ENCODE measurements around the gene PCNX3. TPM values are rescaled to one million over a fixed set of nuclear protein-coding genes. Genes with fewer than 3 reads are reported as not detected.

Gene PCNX3
- total RNA-seq, 1 donor from 2014 or later = 32.4 TPM

GRCh38 chr11:65611758-65612603 is 3.6 kb upstream of the PCNX3 start:
- intact Hi-C loops (cut with DNase I) = no loop called here
- ATAC-seq = no peak
- Histone ChIP-seq H3K27me3 (ENCODE audit: low read depth) (no peaks in the 10 kb centered on the region), H3K36me3 (peaks cover 48% of the 10 kb centered on the region), H3K27ac (peak overlapping the region; percentile 95), H3K4me1 (peaks cover 67% of the 10 kb centered on the region), H3K4me3 (peak overlapping the region; percentile 95), H3K9me3 (no peaks in the 10 kb centered on the region)
- DNase-seq = no peak
- TF ChIP-seq CTCF (IDR thresholded peaks at IDR 0.05) = no peak

- TF ChIP-seq CTCF (IDR thresholded peaks at IDR 0.05) = no peak
- ATAC-seq (no peak), DNase-seq (no peak)
- H3K9me3 ChIP-seq = no peaks in the 10 kb centered on the region
- peak overlapping the region; percentile 95 for H3K4me3 ChIP-seq
- peaks cover 46% of the 10 kb centered on the region for H3K36me3 ChIP-seq
- H3K27me3 ChIP-seq (ENCODE audit: low read depth) = no peaks in the 10 kb centered on the region
- intact Hi-C loops (cut with DNase I) = no loop called here
- peak overlapping the region; percentile 95 for H3K27ac ChIP-seq
- H3K4me1 ChIP-seq = peaks cover 69% of the 10 kb centered on the region
Measured at GRCh38 chr11:65612691-65613090, 2.9 kb upstream of the PCNX3 start.

- Histone ChIP-seq H3K4me1 (peaks cover 65% of the 10 kb centered on the region), H3K36me3 (peaks cover 46% of the 10 kb centered on the region), H3K4me3 (peak overlapping the region; percentile 95), H3K27ac (peak overlapping the region; percentile 95), H3K27me3 (ENCODE audit: low read depth) (no peaks in the 10 kb centered on the region), H3K9me3 (no peaks in the 10 kb centered on the region)
- intact Hi-C loops (cut with DNase I) = no loop called here
- DNase-seq (peak; percentile 70), ATAC-seq (peak; percentile 0)
- TF ChIP-seq CTCF (IDR thresholded peaks at IDR 0.05) = no peak
Measured at GRCh38 chr11:65613091-65613928, 2.3 kb upstream of the PCNX3 start.

- TF ChIP-seq CTCF (IDR thresholded peaks at IDR 0.05) = no peak
- DNase-seq = no peak
- peak overlapping the region; percentile 95 for H3K4me3 ChIP-seq
- H3K27me3 ChIP-seq (ENCODE audit: low read depth) = no peaks in the 10 kb centered on the region
- H3K4me1 ChIP-seq = peaks cover 41% of the 10 kb centered on the region
- no peaks in the 10 kb centered on the region for H3K9me3 ChIP-seq
- peak overlapping the region; percentile 95 for H3K27ac ChIP-seq
- ATAC-seq = peak in 1 of 2 donors; percentile 1
- peaks cover 49% of the 10 kb centered on the region for H3K36me3 ChIP-seq
- intact Hi-C loops (cut with DNase I) = no loop called here
Measured at GRCh38 chr11:65615950-65616574, 486 bp downstream of the PCNX3 start.

GRCh38 chr11:65616575-65617001 is 1.0 kb downstream of the PCNX3 start:
- ATAC-seq (no peak), DNase-seq (no peak)
- Histone ChIP-seq H3K4me1 (peaks cover 39% of the 10 kb centered on the region), H3K27me3 (ENCODE audit: low read depth) (no peaks in the 10 kb centered on the region), H3K4me3 (peak overlapping the region; percentile 95), H3K9me3 (no peaks in the 10 kb centered on the region), H3K36me3 (peaks cover 54% of the 10 kb centered on the region), H3K27ac (peak overlapping the region; percentile 95)
- intact Hi-C loops (cut with DNase I) = no loop called here
- no peak for TF ChIP-seq CTCF (IDR thresholded peaks at IDR 0.05)
